ENCODE results near the gene NHP2.

DNA sequence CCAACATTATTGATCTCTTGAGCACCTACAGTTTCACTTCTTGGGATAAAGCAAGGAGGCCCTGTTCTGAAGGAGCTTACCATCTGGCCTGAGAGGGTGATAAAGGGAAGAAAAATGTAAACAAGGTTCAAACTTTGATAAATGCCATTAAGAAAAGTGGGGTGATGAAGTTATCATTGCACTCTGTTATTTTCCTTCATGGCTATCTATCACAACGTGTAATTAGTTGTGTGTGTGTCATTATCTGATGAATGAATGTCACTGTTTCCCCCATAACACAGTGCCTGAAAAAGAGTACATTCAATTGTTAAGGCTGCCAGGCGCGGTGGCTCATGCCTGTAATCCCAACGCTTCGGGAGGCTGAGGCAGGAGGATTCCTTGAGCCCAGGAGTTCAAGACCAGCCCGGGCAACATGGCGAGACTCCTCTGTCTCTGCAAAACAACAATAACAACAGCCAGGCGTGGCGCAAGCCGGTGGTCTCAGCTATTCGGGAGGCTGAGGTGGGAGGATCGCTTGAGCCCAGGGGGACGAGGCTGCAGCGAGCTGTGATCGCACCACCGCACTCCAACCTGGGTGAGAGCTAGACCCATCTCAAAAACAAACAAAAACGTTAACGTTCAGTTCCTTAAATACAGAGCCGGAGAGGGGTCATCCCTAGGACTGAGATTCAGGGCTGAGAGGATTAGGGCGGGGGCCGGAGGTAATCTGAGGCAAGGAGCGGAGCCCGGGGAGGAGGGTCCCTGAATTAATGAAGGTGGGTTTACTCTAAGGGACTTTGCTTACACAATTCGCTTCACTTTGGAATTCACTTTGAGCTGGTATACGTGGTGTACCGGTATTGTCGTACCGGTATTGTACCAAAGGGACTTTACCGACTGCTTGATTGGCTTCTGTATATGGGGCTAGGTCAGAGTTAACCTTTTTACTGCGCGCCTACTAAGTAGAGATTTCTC lies 917 bp downstream of the NHP2 start:
- TF ChIP-seq EP300 (IDR thresholded peaks at IDR 0.05) (no peak), CTCF (IDR thresholded peaks at IDR 0.05) (no peak)

All from tibial nerve (tissue), 4 donors.